A549 (cell line): ENCODE measurements around the gene BICRA.

Experiments
- FOSL2 ChIP-seq, 2 experiments: fragments of 450-650 bp in 1 of 2; fragments of >200 bp in 1 of 2; sonication (Bioruptor Twin) in 1 of 2; formaldehyde crosslinking; IDR thresholded peaks; 2 replicates each; pipeline versions ENCODE4 v1.5.0 to v1.6.1; 2016 to 2020; ENCODE audit warnings: mild to moderate bottlenecking in 1 of 2, moderate library complexity in 1 of 2
- RAD21 ChIP-seq, 2 experiments: fragments of >200 bp in 1 of 2; sonication (Bioruptor Twin) in 1 of 2; formaldehyde crosslinking in 1 of 2; IDR thresholded peaks in 1 of 2; conservative IDR thresholded peaks in 1 of 2; 2 replicates in 1 of 2; 3 replicates in 1 of 2; pipeline ENCODE4 v1.6.1; 2012 to 2018; ENCODE audit warnings: inconsistent platforms in 1 of 2
- TF ChIP-seq, protein P1 (sequence below): fragments of 450-650 bp; IDR thresholded peaks from 2 replicates; pipeline ENCODE4 v1.6.1; 2014; ENCODE audit warnings: antibody characterized with exemption

GRCh38 chr19:47649588-47649987 lies 40.7 kb downstream of the BICRA start:
- no peak for TF ChIP-seq FOSL2 (IDR thresholded peaks at IDR 0.05)
- TF ChIP-seq FOSL2 (CRISPR knock-in tag; IDR thresholded peaks at IDR 0.05), result no peak
- TF ChIP-seq, protein P1, sequence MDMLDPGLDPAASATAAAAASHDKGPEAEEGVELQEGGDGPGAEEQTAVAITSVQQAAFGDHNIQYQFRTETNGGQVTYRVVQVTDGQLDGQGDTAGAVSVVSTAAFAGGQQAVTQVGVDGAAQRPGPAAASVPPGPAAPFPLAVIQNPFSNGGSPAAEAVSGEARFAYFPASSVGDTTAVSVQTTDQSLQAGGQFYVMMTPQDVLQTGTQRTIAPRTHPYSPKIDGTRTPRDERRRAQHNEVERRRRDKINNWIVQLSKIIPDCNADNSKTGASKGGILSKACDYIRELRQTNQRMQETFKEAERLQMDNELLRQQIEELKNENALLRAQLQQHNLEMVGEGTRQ, result no peak
- no peak for TF ChIP-seq RAD21 (conservative IDR thresholded peaks at IDR 0.05 in 1 of 2, IDR thresholded peaks at IDR 0.05 in 1 of 2)
